ENCODE measurements around the gene ZNF653. TPM values are rescaled to one million over a fixed set of nuclear protein-coding genes. Genes with fewer than 3 reads are reported as not detected.
"Not testable (repeated sequence)": the region's sequence is repeated elsewhere in the genome, so short reads cannot be mapped to it uniquely, and the experiment has no call there.

The ZNF653 gene
- total RNA-seq, 1 donor from 2014 or later, result 17.4 TPM

- intact Hi-C loops (cut with micrococcal nuclease), result loop anchor here (1.0 to 5.0 kb wide), 6 partner anchors 23 to 189 kb away; partner anchors contain the start of genes ODAD3, PRKCSH and ZNF653
These were observed 23.1 kb downstream of the ZNF653 start for GRCh38 chr19:11482384-11483050.

GRCh38 chr19:11481534-11482383, 23.9 kb downstream of the ZNF653 start:
- intact Hi-C loops (cut with micrococcal nuclease), result loop anchor here (1.0 to 5.0 kb wide), 6 partner anchors 24 to 188 kb away; partner anchors contain the start of genes ODAD3, PRKCSH and ZNF653

- intact Hi-C loops (cut with micrococcal nuclease), result loop anchor here (5.0 kb wide), 1 partner anchor 106 kb away; no protein-coding TSS in a partner anchor
These were observed 24.7 kb downstream of the ZNF653 start, which contains the start of gene ELAVL3 for GRCh38 chr19:11480715-11481533. Gene ELAVL3, minus strand, starts transcription at chr19:11481046. Its CDS starts 438 bp downstream, at chr19:11480608.

- intact Hi-C loops (cut with micrococcal nuclease), result loop anchor here (5.0 kb wide), 1 partner anchor 107 kb away; no protein-coding TSS in a partner anchor
These were observed 25.5 kb downstream of the ZNF653 start for GRCh38 chr19:11479898-11480714.

GRCh38 chr19:11479090-11479897, 26.3 kb downstream of the ZNF653 start:
- intact Hi-C loops (cut with micrococcal nuclease), result no loop called here

- intact Hi-C loops (cut with micrococcal nuclease), result no loop called here
These were observed 27.2 kb downstream of the ZNF653 start for GRCh38 chr19:11478167-11479089.

GRCh38 chr19:11475861-11476260, 29.8 kb downstream of the ZNF653 start:
- intact Hi-C loops (cut with micrococcal nuclease), result no loop called here

GRCh38 chr19:11475343-11475742, 30.3 kb downstream of the ZNF653 start:
- intact Hi-C loops (cut with micrococcal nuclease), result not testable (repeated sequence)

- intact Hi-C loops (cut with micrococcal nuclease), result no loop called here
These were observed 31.9 kb downstream of the ZNF653 start for GRCh38 chr19:11473725-11474124.

GRCh38 chr19:11468266-11468845, 37.3 kb downstream of the ZNF653 start:
- intact Hi-C loops (cut with micrococcal nuclease), result not testable (repeated sequence)

GRCh38 chr19:11465600-11465999, 40.0 kb downstream of the ZNF653 start:
- intact Hi-C loops (cut with micrococcal nuclease), result no loop called here

- intact Hi-C loops (cut with micrococcal nuclease), result no loop called here
These were observed 41.0 kb downstream of the ZNF653 start for GRCh38 chr19:11464333-11465265.

GRCh38 chr19:11463391-11463790, 42.2 kb downstream of the ZNF653 start:
- intact Hi-C loops (cut with micrococcal nuclease), result no loop called here

GRCh38 chr19:11461453-11461852, 44.2 kb downstream of the ZNF653 start:
- intact Hi-C loops (cut with micrococcal nuclease), result no loop called here

- intact Hi-C loops (cut with micrococcal nuclease), result no loop called here
These were observed 45.4 kb downstream of the ZNF653 start for GRCh38 chr19:11460207-11460606.

GRCh38 chr19:11458912-11459311, 46.7 kb downstream of the ZNF653 start:
- intact Hi-C loops (cut with micrococcal nuclease), result not testable (repeated sequence)

Data from T-helper 2 cell treated with Interferon-gamma antibody and Interleukin-4, amounts not matched to agents 100 ng/mL and 5 ng/mL, for 36 hours (primary cell).